Mesenchymal stem cell (in vitro differentiated cells and primary cell): ENCODE results near the gene PDHA1.

Experiments
- DNase-seq: peaks from one replicate; pipeline ENCODE4 v3.0.0-alpha.2; 2013
- H2AFZ ChIP-seq: one replicate; pipeline ENCODE4 v1.6.1; 2013; ENCODE audit warnings: low read depth, mild to moderate bottlenecking, control low read depth, inconsistent platforms, low read length, moderate library complexity
- H2AK5ac ChIP-seq: 2 replicates; pipeline ENCODE4 v1.6.1; 2013; ENCODE audit warnings: low read length, moderate library complexity, mild to moderate bottlenecking, inconsistent platforms; ENCODE audit not compliant: severe bottlenecking
- H2BK120ac ChIP-seq: one replicate; pipeline ENCODE4 v1.6.1; 2013; ENCODE audit warnings: low read depth, mild to moderate bottlenecking, inconsistent platforms, low read length, moderate library complexity
- H2BK12ac ChIP-seq, 2 experiments: one replicate each; pipeline ENCODE4 v1.6.1; 2013; ENCODE audit warnings: inconsistent platforms in 2 of 2, low read length in 2 of 2, mild to moderate bottlenecking in 2 of 2, moderate library complexity in 2 of 2, control low read depth in 1 of 2
- H2BK15ac ChIP-seq: one replicate; pipeline ENCODE4 v1.6.1; 2013; ENCODE audit warnings: mild to moderate bottlenecking, low read depth, inconsistent platforms; ENCODE audit not compliant: poor library complexity, severe bottlenecking
- H2BK5ac ChIP-seq: 2 replicates; pipeline ENCODE4 v1.6.1; 2013; ENCODE audit warnings: low read depth, mild to moderate bottlenecking, low read length, control low read depth, inconsistent platforms; ENCODE audit not compliant: poor library complexity, severe bottlenecking
- H3K14ac ChIP-seq, 2 experiments: one replicate each; pipeline ENCODE4 v1.6.1; 2013; ENCODE audit warnings: inconsistent platforms in 2 of 2, low read length in 2 of 2, control low read depth in 1 of 2, mild to moderate bottlenecking in 1 of 2, moderate library complexity in 1 of 2
- H3K18ac ChIP-seq, 2 experiments: one replicate each; pipeline ENCODE4 v1.6.1; 2013; ENCODE audit warnings: inconsistent platforms in 2 of 2, low read length in 2 of 2, control low read depth in 1 of 2, low read depth in 1 of 2, mild to moderate bottlenecking in 1 of 2
- H3K23ac ChIP-seq, 2 experiments: one replicate each; pipeline ENCODE4 v1.6.1; 2013; ENCODE audit warnings: inconsistent platforms in 2 of 2, low read length in 2 of 2, mild to moderate bottlenecking in 2 of 2, moderate library complexity in 2 of 2, control low read depth in 1 of 2
- H3K27ac ChIP-seq: 2 replicates; pipeline ENCODE4 v1.5.1; 2013; ENCODE audit warnings: mild to moderate bottlenecking, moderate library complexity, low read length, control low read depth, inconsistent platforms; ENCODE audit not compliant: poor library complexity, severe bottlenecking
- H3K27me3 ChIP-seq, 2 experiments: 2 replicates each; pipeline versions ENCODE4 v1.6.1 to v1.7.0; 2013; ENCODE audit warnings: low read length in 2 of 2, mild to moderate bottlenecking in 2 of 2, moderate library complexity in 2 of 2, control low read depth in 1 of 2, inconsistent platforms in 1 of 2; ENCODE audit not compliant: control insufficient read depth in 1 of 2, insufficient read depth in 1 of 2
- H3K36me3 ChIP-seq, 2 experiments: 2 replicates each; pipeline versions ENCODE4 v1.6.1 to v1.7.0; 2013; ENCODE audit warnings: low read length in 2 of 2, control low read depth in 1 of 2, inconsistent platforms in 1 of 2, low read depth in 1 of 2, mild to moderate bottlenecking in 1 of 2; ENCODE audit not compliant: insufficient read depth in 2 of 2, control insufficient read depth in 1 of 2
- H3K4ac ChIP-seq, 2 experiments: one replicate each; pipeline ENCODE4 v1.6.1; 2013; ENCODE audit warnings: inconsistent platforms in 2 of 2, low read length in 2 of 2, mild to moderate bottlenecking in 2 of 2, moderate library complexity in 2 of 2, control low read depth in 1 of 2, low read depth in 1 of 2
- H3K4me1 ChIP-seq: 2 replicates; pipeline ENCODE4 v1.6.1; 2013; ENCODE audit warnings: low read depth, low read length, control low read depth; ENCODE audit not compliant: control insufficient read depth, insufficient read depth
- H3K4me2 ChIP-seq: 2 replicates; pipeline ENCODE4 v1.6.1; 2013; ENCODE audit warnings: low read length, mild to moderate bottlenecking, inconsistent platforms; ENCODE audit not compliant: poor library complexity, severe bottlenecking
- H3K4me3 ChIP-seq, 2 experiments: 2 replicates each; pipeline versions ENCODE4 v1.5.1 to v1.7.0; 2013; ENCODE audit warnings: low read length in 2 of 2, mild to moderate bottlenecking in 2 of 2, control low read depth in 1 of 2, low read depth in 1 of 2; ENCODE audit not compliant: insufficient read depth in 1 of 2
- H3K79me1 ChIP-seq: replicated peaks from 2 replicates; pipeline ENCODE4 v1.6.1; 2013; ENCODE audit warnings: mild to moderate bottlenecking, control low read depth, low read length, inconsistent platforms; ENCODE audit not compliant: poor library complexity, severe bottlenecking
- H3K9ac ChIP-seq: 2 replicates; pipeline ENCODE4 v1.7.0; 2013; ENCODE audit warnings: mild to moderate bottlenecking, low read length, moderate library complexity
- H3K9me3 ChIP-seq: 2 replicates; pipeline ENCODE4 v1.7.0; 2013; ENCODE audit warnings: mild to moderate bottlenecking, low read length; ENCODE audit not compliant: control insufficient read depth
- H4K8ac ChIP-seq: one replicate; pipeline ENCODE4 v1.6.1; 2013; ENCODE audit warnings: inconsistent platforms, mild to moderate bottlenecking, low read length, moderate library complexity
- H4K91ac ChIP-seq: one replicate; pipeline ENCODE4 v1.6.1; 2013; ENCODE audit warnings: mild to moderate bottlenecking, low read length, inconsistent platforms
- whole genome bisulfite sequencing: methylation state at CpG from one replicate; pipeline ENCODE4 v1.1.7; 2013; ENCODE audit warnings: mixed read lengths; 5-methylcytosine and 5-hydroxymethylcytosine counted together

Gene PDHA1

GRCh38 chrX:19332983-19333382, 10.7 kb upstream of the PDHA1 start:
- no peaks in the 10 kb centered on the region for H3K36me3 ChIP-seq
- H3K18ac ChIP-seq: no peak overlapping the region
- DNase-seq: no peak
- peaks cover 4 to 10% of the 10 kb centered on the region in 2 experiments for H3K27me3 ChIP-seq
- H3K4me2 ChIP-seq: no peak overlapping the region
- 70% methylated on average over 5 of the region's 5 CpGs for WGBS
- H3K79me1 ChIP-seq: no peaks in the 10 kb centered on the region
- no peak overlapping the region for H2BK120ac ChIP-seq
- no peak overlapping the region for H3K23ac ChIP-seq
- H3K4me3 ChIP-seq: no peak overlapping the region
- no peaks in the 10 kb centered on the region for H3K4me1 ChIP-seq
- no peak overlapping the region for H2AK5ac ChIP-seq
- no peak overlapping the region for H3K9ac ChIP-seq
- no peaks in the 10 kb centered on the region for H3K9me3 ChIP-seq
- no peak overlapping the region for H4K8ac ChIP-seq
- no peak overlapping the region for H2BK5ac ChIP-seq
- no peak overlapping the region for H2BK15ac ChIP-seq
- H4K91ac ChIP-seq: no peak overlapping the region
- no peak overlapping the region for H3K14ac ChIP-seq
- H2BK12ac ChIP-seq: no peak overlapping the region
- H3K27ac ChIP-seq: no peak overlapping the region
- H3K4ac ChIP-seq: no peak overlapping the region
- no peak overlapping the region for H2AFZ ChIP-seq

DNA sequence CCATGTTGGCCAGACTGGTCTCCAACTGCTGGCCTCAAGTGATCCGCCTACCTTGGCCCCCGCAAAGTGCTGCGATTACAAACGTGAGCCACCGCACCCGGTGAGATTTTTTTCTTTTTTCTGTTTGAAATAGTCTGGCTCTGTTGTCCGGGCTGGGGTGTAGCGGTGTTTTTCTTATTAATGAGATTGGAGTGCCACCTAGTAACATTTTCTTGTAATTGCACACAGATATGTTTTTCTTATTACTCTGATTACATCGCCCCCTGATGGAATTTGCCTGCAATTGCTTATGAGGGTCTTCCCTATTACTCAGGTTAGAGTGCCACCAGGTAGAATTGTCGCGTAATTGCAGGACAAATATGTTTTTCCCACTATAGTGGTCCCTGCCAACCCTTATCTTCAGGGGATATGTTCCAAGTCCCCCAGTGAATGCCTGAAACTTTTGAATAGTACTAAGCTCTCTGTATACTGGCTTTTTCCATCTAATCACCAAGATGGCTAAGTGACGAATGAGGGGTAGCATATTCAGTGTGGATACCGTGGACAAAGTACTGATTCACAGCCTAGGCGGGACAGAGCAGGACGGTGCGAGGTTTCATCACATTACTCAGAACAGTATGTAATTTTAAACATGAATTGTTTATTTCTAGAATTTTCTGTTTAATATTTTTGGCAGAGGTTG, 8.6 kb upstream of the PDHA1 start:
- H3K4me3 ChIP-seq: no peak overlapping the region
- no peak overlapping the region for H4K8ac ChIP-seq
- H3K23ac ChIP-seq: no peak overlapping the region
- no peak overlapping the region for H2AFZ ChIP-seq
- no peak overlapping the region for H2BK12ac ChIP-seq
- no peak overlapping the region for H2BK15ac ChIP-seq
- H2AK5ac ChIP-seq: no peak overlapping the region
- H3K4me2 ChIP-seq: no peak overlapping the region
- no peak overlapping the region for H3K4ac ChIP-seq
- 46% methylated on average over 5 of the region's 16 CpGs for WGBS
- H3K36me3 ChIP-seq: no peaks in the 10 kb centered on the region
- no peak overlapping the region for H3K18ac ChIP-seq
- H3K79me1 ChIP-seq: no peaks in the 10 kb centered on the region
- H3K27ac ChIP-seq: no peak overlapping the region
- H2BK120ac ChIP-seq: no peak overlapping the region
- H3K27me3 ChIP-seq: peaks cover 4 to 10% of the 10 kb centered on the region in 2 experiments
- no peak overlapping the region for H3K9ac ChIP-seq
- no peaks in the 10 kb centered on the region for H3K9me3 ChIP-seq
- no peak overlapping the region for H4K91ac ChIP-seq
- no peak overlapping the region for H2BK5ac ChIP-seq
- peak; percentile 12 for DNase-seq
- no peak overlapping the region for H3K14ac ChIP-seq
- no peaks in the 10 kb centered on the region for H3K4me1 ChIP-seq

DNA sequence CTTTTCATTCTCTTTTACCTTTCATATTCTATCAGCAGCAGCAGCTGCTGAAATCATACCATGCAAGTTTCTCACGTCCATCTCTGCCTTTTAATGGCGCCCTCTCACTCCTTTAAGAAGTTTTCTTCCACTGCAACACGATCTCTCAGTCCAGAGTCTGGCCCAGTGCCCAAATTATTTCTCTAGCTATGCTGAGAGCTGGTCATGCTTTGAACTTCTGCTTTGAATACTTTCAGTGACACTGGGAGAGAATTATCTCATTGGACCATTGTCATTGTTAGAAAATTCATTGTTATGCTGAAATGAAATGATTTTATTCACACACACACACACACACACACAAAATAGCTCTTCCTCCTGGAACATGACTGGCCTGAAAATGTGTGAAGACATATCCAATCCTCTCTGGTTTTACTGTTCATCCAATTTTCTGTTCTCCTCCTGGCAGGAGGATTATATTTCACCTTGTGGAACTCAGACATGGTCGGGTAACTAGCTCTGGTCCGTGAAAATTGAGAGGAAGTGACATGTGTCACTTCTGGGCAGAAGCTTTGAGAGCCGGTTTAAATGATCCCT, 1.3 kb upstream of the PDHA1 start:
- 87% methylated on average over 5 of the region's 6 CpGs for WGBS
- no peak overlapping the region for H2BK15ac ChIP-seq

GRCh38 chrX:19343085-19343534, 617 bp upstream of the PDHA1 start:
- Histone ChIP-seq H3K9me3 (no peaks in the 10 kb centered on the region), H2BK15ac (no peak overlapping the region), H2BK5ac (no peak overlapping the region), H3K27me3 (no peaks in the 10 kb centered on the region), H3K23ac (no peak overlapping the region), H3K4me3 (peak overlapping the region in 1 of 2 experiments; percentile 86), H2AK5ac (no peak overlapping the region), H2BK120ac (no peak overlapping the region), H2BK12ac (no peak overlapping the region), H3K9ac (peak overlapping the region; percentile 79), H3K18ac (peak overlapping the region in 1 of 2 experiments; percentile 78), H3K4ac (peak overlapping the region in 1 of 2 experiments; percentile 26), H3K79me1 (no peaks in the 10 kb centered on the region), H4K8ac (peak overlapping the region; percentile 40), H3K36me3 (no peaks in the 10 kb centered on the region), H3K4me1 (peaks cover 11% of the 10 kb centered on the region), H3K14ac (no peak overlapping the region), H2AFZ (peak overlapping the region; percentile 39), H3K4me2 (peak overlapping the region; percentile 72), H4K91ac (no peak overlapping the region), H3K27ac (peak overlapping the region; percentile 44)
- WGBS: 64% methylated on average over 10 of the region's 11 CpGs
- DNase-seq: no peak

More for the DNA sequence above, 1.3 kb upstream of the PDHA1 start:
- Histone ChIP-seq H2AK5ac (no peak overlapping the region), H3K4ac (no peak overlapping the region), H3K79me1 (no peaks in the 10 kb centered on the region), H3K18ac (no peak overlapping the region), H3K4me2 (no peak overlapping the region), H3K9me3 (no peaks in the 10 kb centered on the region), H4K8ac (no peak overlapping the region), H3K4me1 (peaks cover 11% of the 10 kb centered on the region), H4K91ac (no peak overlapping the region), H3K27me3 (peaks cover 0 to 1% of the 10 kb centered on the region in 2 experiments), H2AFZ (no peak overlapping the region), H2BK12ac (no peak overlapping the region), H3K4me3 (no peak overlapping the region), H2BK5ac (no peak overlapping the region), H3K36me3 (no peaks in the 10 kb centered on the region), H3K23ac (no peak overlapping the region), H3K9ac (no peak overlapping the region), H3K27ac (no peak overlapping the region), H2BK120ac (no peak overlapping the region), H3K14ac (no peak overlapping the region)
- DNase-seq: no peak
